NCI-H2029 (cell line): ENCODE results near the gene CHRNE.
A peak's percentile ranks its signal among the peaks of the same experiment; 100 is the strongest.
"Not testable (repeated sequence)": the region's sequence is repeated elsewhere in the genome, so short reads cannot be mapped to it uniquely, and the experiment has no call there.

Experiments
- DNase-seq: peaks from one replicate; lab custom pipeline; 2025; lab: John Stamatoyannopoulos, UW

Gene CHRNE

GRCh38 chr17:4887581-4887980 lies 15.3 kb downstream of the CHRNE start:
- DNase-seq: no peak

GRCh38 chr17:4886830-4887229 lies 16.1 kb downstream of the CHRNE start:
- no peak for DNase-seq

- DNase-seq: no peak
Observed at GRCh38 chr17:4884489-4884888, 18.4 kb downstream of the CHRNE start.

GRCh38 chr17:4881761-4882555 lies 20.9 kb downstream of the CHRNE start:
- DNase-seq: peak; percentile 33

- DNase-seq: no peak
Observed at GRCh38 chr17:4880857-4881256, 22.0 kb downstream of the CHRNE start.

GRCh38 chr17:4879601-4880000 lies 23.3 kb downstream of the CHRNE start:
- DNase-seq: no peak

GRCh38 chr17:4877089-4877488 lies 25.8 kb downstream of the CHRNE start:
- DNase-seq: no peak

- no peak for DNase-seq
Observed at GRCh38 chr17:4872786-4873185, 30.1 kb downstream of the CHRNE start.

GRCh38 chr17:4870855-4871254 lies 32.0 kb downstream of the CHRNE start:
- DNase-seq: no peak

GRCh38 chr17:4869058-4869998 lies 33.6 kb downstream of the CHRNE start:
- not testable (repeated sequence) for DNase-seq

- DNase-seq: not testable (repeated sequence)
Observed at GRCh38 chr17:4867535-4867934, 35.4 kb downstream of the CHRNE start.

GRCh38 chr17:4863321-4863720 lies 39.6 kb downstream of the CHRNE start:
- DNase-seq: no peak

- no peak for DNase-seq
Observed at GRCh38 chr17:4862720-4863119, 40.2 kb downstream of the CHRNE start.

- no peak for DNase-seq
Observed at GRCh38 chr17:4861052-4861451, 41.8 kb downstream of the CHRNE start.

- DNase-seq: no peak
Observed at GRCh38 chr17:4860651-4861050, 42.2 kb downstream of the CHRNE start.

- no peak for DNase-seq
Observed at GRCh38 chr17:4859816-4860625, 42.9 kb downstream of the CHRNE start.

GRCh38 chr17:4858882-4859260 lies 44.0 kb downstream of the CHRNE start:
- DNase-seq: no peak

GRCh38 chr17:4858068-4858881 lies 44.6 kb downstream of the CHRNE start:
- peak; percentile 14 for DNase-seq

GRCh38 chr17:4857347-4857746 lies 45.6 kb downstream of the CHRNE start:
- not testable (repeated sequence) for DNase-seq

- no peak for DNase-seq
Observed at GRCh38 chr17:4856937-4857314, 46.0 kb downstream of the CHRNE start.

GRCh38 chr17:4856271-4856936 lies 46.5 kb downstream of the CHRNE start:
- no peak for DNase-seq
